ENCODE measurements around the gene GVQW3.

GVQW3 gene

GRCh38 chr11:76380977-76381719 lies at the start of gene GVQW3, which contains the start of gene THAP12:
Gene GVQW3, plus strand, starts transcription at chr11:76381323. Its CDS starts 506 bp downstream, at chr11:76381829.
Gene THAP12, minus strand, starts transcription at chr11:76381132. Its CDS starts 296 bp downstream, at chr11:76380836.
- Histone ChIP-seq H3K4me1 (ENCODE audit: insufficient read depth, insufficient read length) (peaks cover 4% of the 10 kb centered on the region), H3K36me3 (ENCODE audit: insufficient read depth, insufficient read length, low read length) (peaks cover 11% of the 10 kb centered on the region), H3K9me3 (ENCODE audit: insufficient read depth, low read length) (peaks cover 4% of the 10 kb centered on the region; the same call in 1 of the 2 replicates), H3K9ac (ENCODE audit: insufficient read length, low read depth) (peak within 1 kb of the TSS; percentile 82), H3K4me3 (ENCODE audit: insufficient read length, low read depth) (peak within 1 kb of the TSS; percentile 80), H3K27me3 (ENCODE audit: insufficient read depth, insufficient read length) (peaks cover 2% of the 10 kb centered on the region)
- TF ChIP-seq ZNF274 (IDR thresholded peaks at IDR 0.05; ENCODE audit: low read depth, low read length) = no peak
- no peak for TF ChIP-seq YY1 (IDR thresholded peaks at IDR 0.05; ENCODE audit: insufficient read depth, insufficient read length)
- TF ChIP-seq SUZ12 (IDR thresholded peaks at IDR 0.05; ENCODE audit: extremely low read depth, insufficient read depth, insufficient read length) = no peak
- peak; percentile 96 for DNase-seq (ENCODE audit: low read depth, low spot score)

- Histone ChIP-seq H3K36me3 (ENCODE audit: insufficient read depth, insufficient read length, low read length) (no peaks in the 10 kb centered on the region), H3K4me1 (ENCODE audit: insufficient read depth, insufficient read length) (peaks cover 2% of the 10 kb centered on the region), H3K4me3 (ENCODE audit: insufficient read length, low read depth) (no peak overlapping the region), H3K9me3 (ENCODE audit: insufficient read depth, low read length) (peaks cover 27% of the 10 kb centered on the region), H3K9ac (ENCODE audit: insufficient read length, low read depth) (no peak overlapping the region), H3K27me3 (ENCODE audit: insufficient read depth, insufficient read length) (no peaks in the 10 kb centered on the region)
- no peak for DNase-seq (ENCODE audit: low read depth, low spot score)
- TF ChIP-seq SUZ12 (IDR thresholded peaks at IDR 0.05; ENCODE audit: extremely low read depth, insufficient read depth, insufficient read length) (no peak), YY1 (IDR thresholded peaks at IDR 0.05; ENCODE audit: insufficient read depth, insufficient read length) (no peak), ZNF274 (IDR thresholded peaks at IDR 0.05; ENCODE audit: low read depth, low read length) (no peak)
These were observed 46.2 kb upstream of the GVQW3 start for GRCh38 chr11:76334826-76335389.

GRCh38 chr11:76335842-76336241 lies 45.3 kb upstream of the GVQW3 start:
- H3K4me3 ChIP-seq (ENCODE audit: insufficient read length, low read depth) = no peak overlapping the region
- no peaks in the 10 kb centered on the region for H3K36me3 ChIP-seq (ENCODE audit: insufficient read depth, insufficient read length, low read length)
- no peak overlapping the region for H3K9ac ChIP-seq (ENCODE audit: insufficient read length, low read depth)
- H3K4me1 ChIP-seq (ENCODE audit: insufficient read depth, insufficient read length) = no peaks in the 10 kb centered on the region
- DNase-seq (ENCODE audit: low read depth, low spot score) = no peak
- H3K9me3 ChIP-seq (ENCODE audit: insufficient read depth, low read length) = peaks cover 27% of the 10 kb centered on the region
- no peaks in the 10 kb centered on the region for H3K27me3 ChIP-seq (ENCODE audit: insufficient read depth, insufficient read length)
- TF ChIP-seq SUZ12 (IDR thresholded peaks at IDR 0.05; ENCODE audit: extremely low read depth, insufficient read depth, insufficient read length) (no peak), ZNF274 (IDR thresholded peaks at IDR 0.05; ENCODE audit: low read depth, low read length) (no peak), YY1 (IDR thresholded peaks at IDR 0.05; ENCODE audit: insufficient read depth, insufficient read length) (no peak)

GRCh38 chr11:76336597-76336996 lies 44.5 kb upstream of the GVQW3 start:
- H3K4me3 ChIP-seq (ENCODE audit: insufficient read length, low read depth) = no peak overlapping the region
- no peak for TF ChIP-seq YY1 (IDR thresholded peaks at IDR 0.05; ENCODE audit: insufficient read depth, insufficient read length)
- no peak for TF ChIP-seq SUZ12 (IDR thresholded peaks at IDR 0.05; ENCODE audit: extremely low read depth, insufficient read depth, insufficient read length)
- no peak for TF ChIP-seq ZNF274 (IDR thresholded peaks at IDR 0.05; ENCODE audit: low read depth, low read length)
- no peaks in the 10 kb centered on the region for H3K27me3 ChIP-seq (ENCODE audit: insufficient read depth, insufficient read length)
- H3K4me1 ChIP-seq (ENCODE audit: insufficient read depth, insufficient read length) = no peaks in the 10 kb centered on the region
- no peak overlapping the region for H3K9ac ChIP-seq (ENCODE audit: insufficient read length, low read depth)
- H3K9me3 ChIP-seq (ENCODE audit: insufficient read depth, low read length) = peaks cover 27% of the 10 kb centered on the region
- no peak for DNase-seq (ENCODE audit: low read depth, low spot score)
- H3K36me3 ChIP-seq (ENCODE audit: insufficient read depth, insufficient read length, low read length) = no peaks in the 10 kb centered on the region

- Histone ChIP-seq H3K4me3 (ENCODE audit: insufficient read length, low read depth) (no peak overlapping the region), H3K9me3 (ENCODE audit: insufficient read depth, low read length) (peaks cover 27% of the 10 kb centered on the region), H3K9ac (ENCODE audit: insufficient read length, low read depth) (no peak overlapping the region), H3K4me1 (ENCODE audit: insufficient read depth, insufficient read length) (no peaks in the 10 kb centered on the region), H3K36me3 (ENCODE audit: insufficient read depth, insufficient read length, low read length) (no peaks in the 10 kb centered on the region), H3K27me3 (ENCODE audit: insufficient read depth, insufficient read length) (no peaks in the 10 kb centered on the region)
- DNase-seq (ENCODE audit: low read depth, low spot score) = no peak
- TF ChIP-seq YY1 (IDR thresholded peaks at IDR 0.05; ENCODE audit: insufficient read depth, insufficient read length) (no peak), ZNF274 (IDR thresholded peaks at IDR 0.05; ENCODE audit: low read depth, low read length) (no peak), SUZ12 (IDR thresholded peaks at IDR 0.05; ENCODE audit: extremely low read depth, insufficient read depth, insufficient read length) (no peak)
These were observed 43.7 kb upstream of the GVQW3 start for GRCh38 chr11:76337469-76337868.

GRCh38 chr11:76337923-76338322 lies 43.2 kb upstream of the GVQW3 start:
- H3K36me3 ChIP-seq (ENCODE audit: insufficient read depth, insufficient read length, low read length) = no peaks in the 10 kb centered on the region
- H3K4me1 ChIP-seq (ENCODE audit: insufficient read depth, insufficient read length) = no peaks in the 10 kb centered on the region
- no peak for DNase-seq (ENCODE audit: low read depth, low spot score)
- H3K9me3 ChIP-seq (ENCODE audit: insufficient read depth, low read length) = peaks cover 27% of the 10 kb centered on the region
- no peaks in the 10 kb centered on the region for H3K27me3 ChIP-seq (ENCODE audit: insufficient read depth, insufficient read length)
- TF ChIP-seq ZNF274 (IDR thresholded peaks at IDR 0.05; ENCODE audit: low read depth, low read length) (no peak), SUZ12 (IDR thresholded peaks at IDR 0.05; ENCODE audit: extremely low read depth, insufficient read depth, insufficient read length) (no peak), YY1 (IDR thresholded peaks at IDR 0.05; ENCODE audit: insufficient read depth, insufficient read length) (no peak)
- no peak overlapping the region for H3K4me3 ChIP-seq (ENCODE audit: insufficient read length, low read depth)
- no peak overlapping the region for H3K9ac ChIP-seq (ENCODE audit: insufficient read length, low read depth)

- no peaks in the 10 kb centered on the region for H3K36me3 ChIP-seq (ENCODE audit: insufficient read depth, insufficient read length, low read length)
- no peaks in the 10 kb centered on the region for H3K4me1 ChIP-seq (ENCODE audit: insufficient read depth, insufficient read length)
- DNase-seq (ENCODE audit: low read depth, low spot score) = no peak
- H3K9me3 ChIP-seq (ENCODE audit: insufficient read depth, low read length) = peaks cover 21% of the 10 kb centered on the region
- H3K27me3 ChIP-seq (ENCODE audit: insufficient read depth, insufficient read length) = no peaks in the 10 kb centered on the region
- H3K9ac ChIP-seq (ENCODE audit: insufficient read length, low read depth) = no peak overlapping the region
- no peak overlapping the region for H3K4me3 ChIP-seq (ENCODE audit: insufficient read length, low read depth)
- TF ChIP-seq SUZ12 (IDR thresholded peaks at IDR 0.05; ENCODE audit: extremely low read depth, insufficient read depth, insufficient read length) = no peak
- TF ChIP-seq ZNF274 (IDR thresholded peaks at IDR 0.05; ENCODE audit: low read depth, low read length) = no peak
- TF ChIP-seq YY1 (IDR thresholded peaks at IDR 0.05; ENCODE audit: insufficient read depth, insufficient read length) = no peak
These were observed 41.9 kb upstream of the GVQW3 start for GRCh38 chr11:76339221-76339620.
